GM12891 (cell line): ENCODE measurements around the gene IRX4.

Source experiments
- PAX5 ChIP-seq: IDR thresholded peaks from 2 replicates; pipeline ENCODE4 v1.6.1; 2011; ENCODE audit warnings: low read length, moderate library complexity, mild to moderate bottlenecking; ENCODE audit not compliant: insufficient read depth, severe bottlenecking
- POLR2A ChIP-seq: IDR thresholded peaks from 2 replicates; pipeline ENCODE4 v1.6.1; 2011; ENCODE audit warnings: low read depth, low read length, control low read depth
- POLR2AphosphoS5 ChIP-seq: IDR thresholded peaks from 2 replicates; pipeline ENCODE4 v1.6.1; 2011; ENCODE audit warnings: low read depth, low read length, control low read depth
- POU2F2 ChIP-seq: IDR thresholded peaks from 2 replicates; pipeline ENCODE4 v1.6.1; 2011; ENCODE audit warnings: low read depth, mild to moderate bottlenecking, control low read depth, low read length, moderate library complexity
- SPI1 ChIP-seq: IDR thresholded peaks from 2 replicates; pipeline ENCODE4 v1.6.1; 2011; ENCODE audit warnings: low read depth, low read length, control low read depth
- TAF1 ChIP-seq: IDR thresholded peaks from 2 replicates; pipeline ENCODE4 v1.6.1; 2011; ENCODE audit warnings: low read depth, low read length, control low read depth

GRCh38 chr5:1840741-1841521 lies 41.8 kb downstream of the IRX4 start:
- TF ChIP-seq POLR2AphosphoS5 (no peak), POLR2A (no peak), TAF1 (no peak), PAX5 (no peak), SPI1 (no peak), POU2F2 (no peak)
